Astrocyte (in vitro differentiated cells and primary cell): ENCODE data around the gene LPO. TPM values are rescaled to one million over a fixed set of nuclear protein-coding genes. Genes with fewer than 3 reads are reported as not detected.
A peak's percentile ranks its signal among the peaks of the same experiment; 100 is the strongest.

ENCODE experiments used
- DNase-seq: peaks from one replicate; pipeline ENCODE4 v3.0.0-alpha.2; 2010; ENCODE audit warnings: low read depth
- FAIRE-seq: peaks from 2 replicates; lab custom pipeline; 2011; peaks lifted over from hg19 to GRCh38; lab: Jason Lieb, UNC
- H2AFZ ChIP-seq: 2 replicates; pipeline ENCODE4 v1.6.0; 2012; ENCODE audit warnings: low read depth, low read length, inconsistent platforms
- H3K27ac ChIP-seq: 2 replicates; pipeline ENCODE4 v1.5.1; 2011; ENCODE audit warnings: low read depth, low read length, inconsistent platforms
- H3K27me3 ChIP-seq: 2 replicates; pipeline ENCODE4 v1.6.0; 2011; ENCODE audit warnings: low read length, inconsistent platforms; ENCODE audit not compliant: insufficient read depth
- H3K36me3 ChIP-seq: 2 replicates; pipeline ENCODE4 v1.5.1; 2011; ENCODE audit warnings: low read length, inconsistent platforms; ENCODE audit not compliant: insufficient read depth
- H3K4me1 ChIP-seq: 2 replicates; pipeline ENCODE4 v1.5.1; 2011; ENCODE audit warnings: low read length, inconsistent platforms; ENCODE audit not compliant: insufficient read depth
- H3K4me2 ChIP-seq: 2 replicates; pipeline ENCODE4 v1.6.0; 2012; ENCODE audit warnings: low read length, inconsistent platforms
- H3K4me3 ChIP-seq: 2 replicates; pipeline ENCODE4 v1.5.1; 2011; ENCODE audit warnings: low read depth, mild to moderate bottlenecking, low read length, inconsistent platforms; ENCODE audit not compliant: insufficient read depth
- H3K79me2 ChIP-seq: 2 replicates; pipeline ENCODE4 v1.6.0; 2012; ENCODE audit warnings: mild to moderate bottlenecking, low read length, inconsistent platforms; ENCODE audit not compliant: insufficient read depth
- H3K9ac ChIP-seq: 2 replicates; pipeline ENCODE4 v1.6.0; 2012; ENCODE audit warnings: mild to moderate bottlenecking, low read length, inconsistent platforms
- H3K9me3 ChIP-seq: 2 replicates; pipeline ENCODE4 v1.5.1; 2012; ENCODE audit warnings: low read depth, mild to moderate bottlenecking, low read length, inconsistent platforms; ENCODE audit not compliant: insufficient read depth
- H4K20me1 ChIP-seq: 2 replicates; pipeline ENCODE4 v1.6.0; 2012; ENCODE audit warnings: low read length, inconsistent platforms; ENCODE audit not compliant: insufficient read depth
- H3K27ac Mint-ChIP-seq: one replicate; pipeline ENCODE4 v1.8.0; 2021; ENCODE audit warnings: mild to moderate bottlenecking, mixed read lengths; ENCODE audit not compliant: unreplicated experiment
- H3K27me3 Mint-ChIP-seq: one replicate; pipeline ENCODE4 v1.8.0; 2021; ENCODE audit warnings: low read depth, mixed read lengths; ENCODE audit not compliant: unreplicated experiment
- H3K36me3 Mint-ChIP-seq: one replicate; pipeline ENCODE4 v1.8.0; 2021; ENCODE audit warnings: low read depth, mixed read lengths; ENCODE audit not compliant: unreplicated experiment
- H3K4me1 Mint-ChIP-seq: one replicate; pipeline ENCODE4 v1.8.0; 2021; ENCODE audit warnings: low read depth, mixed read lengths; ENCODE audit not compliant: unreplicated experiment
- H3K4me3 Mint-ChIP-seq: one replicate; pipeline ENCODE4 v1.8.0; 2021; ENCODE audit warnings: mild to moderate bottlenecking, moderate library complexity, mixed read lengths; ENCODE audit not compliant: unreplicated experiment
- H3K9me3 Mint-ChIP-seq: one replicate; pipeline ENCODE4 v1.8.0; 2021; ENCODE audit warnings: mild to moderate bottlenecking, mixed read lengths; ENCODE audit not compliant: unreplicated experiment
- CTCF ChIP-seq: IDR thresholded peaks from 2 replicates; pipeline ENCODE4 v1.5.1; 2011; ENCODE audit warnings: low read depth, mild to moderate bottlenecking, inconsistent platforms, low read length, moderate library complexity; ENCODE audit not compliant: insufficient read depth
- EZH2 ChIP-seq: IDR thresholded peaks from 2 replicates; pipeline ENCODE4 v1.6.1; 2012; ENCODE audit warnings: mild to moderate bottlenecking, low read length, inconsistent platforms; ENCODE audit not compliant: insufficient read depth
- total RNA-seq: library from RNA; stranded (reverse); gene quantifications from 2 replicates; pipeline ENCODE4 v1.2.1, GENCODE V29; 2021

LPO gene
- total RNA-seq, 1 donor from 2014 or later = not detected

GRCh38 chr17:58262149-58262548, 23.8 kb downstream of the LPO start:
- Histone ChIP-seq H2AFZ (no peak overlapping the region), H3K27me3 (peaks cover 21% of the 10 kb centered on the region), H3K4me2 (no peak overlapping the region), H3K4me1 (no peaks in the 10 kb centered on the region), H3K36me3 (no peaks in the 10 kb centered on the region), H3K9me3 (no peaks in the 10 kb centered on the region), H3K4me3 (no peak overlapping the region), H3K9ac (no peak overlapping the region), H3K27ac (no peak overlapping the region), H4K20me1 (no peaks in the 10 kb centered on the region), H3K79me2 (no peaks in the 10 kb centered on the region)
- FAIRE-seq = no peak
- no peak overlapping the region for H3K27ac Mint-ChIP-seq
- no peak for DNase-seq
- no peak overlapping the region for H3K4me3 Mint-ChIP-seq
- no peaks in the 10 kb centered on the region for H3K36me3 Mint-ChIP-seq
- H3K4me1 Mint-ChIP-seq = no peaks in the 10 kb centered on the region
- H3K27me3 Mint-ChIP-seq = peaks cover 66% of the 10 kb centered on the region
- TF ChIP-seq CTCF (no peak), EZH2 (no peak)
- H3K9me3 Mint-ChIP-seq = peaks cover 2% of the 10 kb centered on the region

GRCh38 chr17:58263773-58264172, 25.4 kb downstream of the LPO start:
- no peaks in the 10 kb centered on the region for H3K4me1 Mint-ChIP-seq
- peaks cover 3% of the 10 kb centered on the region for H3K9me3 Mint-ChIP-seq
- DNase-seq (no peak), FAIRE-seq (no peak)
- Histone ChIP-seq H3K27me3 (peaks cover 21% of the 10 kb centered on the region), H3K79me2 (no peaks in the 10 kb centered on the region), H3K4me3 (no peak overlapping the region), H2AFZ (no peak overlapping the region), H3K4me1 (no peaks in the 10 kb centered on the region), H3K9ac (no peak overlapping the region), H3K4me2 (no peak overlapping the region), H3K9me3 (no peaks in the 10 kb centered on the region), H3K27ac (no peak overlapping the region), H4K20me1 (no peaks in the 10 kb centered on the region), H3K36me3 (no peaks in the 10 kb centered on the region)
- H3K27me3 Mint-ChIP-seq = peaks cover 65% of the 10 kb centered on the region
- H3K27ac Mint-ChIP-seq = no peak overlapping the region
- H3K36me3 Mint-ChIP-seq = no peaks in the 10 kb centered on the region
- H3K4me3 Mint-ChIP-seq = no peak overlapping the region
- TF ChIP-seq CTCF = no peak
- no peak for TF ChIP-seq EZH2

GRCh38 chr17:58264407-58265103, 26.2 kb downstream of the LPO start:
- no peaks in the 10 kb centered on the region for H3K9me3 ChIP-seq
- DNase-seq (no peak), FAIRE-seq (no peak)
- Mint-ChIP-seq H3K36me3 (no peaks in the 10 kb centered on the region), H3K27me3 (peaks cover 61% of the 10 kb centered on the region), H3K4me1 (no peaks in the 10 kb centered on the region), H3K9me3 (peaks cover 3% of the 10 kb centered on the region), H3K4me3 (no peak overlapping the region), H3K27ac (peak overlapping the region; percentile 17)
- peaks cover 19% of the 10 kb centered on the region for H3K27me3 ChIP-seq
- H3K4me2 ChIP-seq = no peak overlapping the region
- H4K20me1 ChIP-seq = no peaks in the 10 kb centered on the region
- no peaks in the 10 kb centered on the region for H3K79me2 ChIP-seq
- H3K4me1 ChIP-seq = no peaks in the 10 kb centered on the region
- no peaks in the 10 kb centered on the region for H3K36me3 ChIP-seq
- TF ChIP-seq CTCF (no peak), EZH2 (no peak)
- no peak overlapping the region for H3K4me3 ChIP-seq
- no peak overlapping the region for H3K9ac ChIP-seq
- no peak overlapping the region for H3K27ac ChIP-seq
- no peak overlapping the region for H2AFZ ChIP-seq
